ENCODE data around the gene TAC3.

DNA sequence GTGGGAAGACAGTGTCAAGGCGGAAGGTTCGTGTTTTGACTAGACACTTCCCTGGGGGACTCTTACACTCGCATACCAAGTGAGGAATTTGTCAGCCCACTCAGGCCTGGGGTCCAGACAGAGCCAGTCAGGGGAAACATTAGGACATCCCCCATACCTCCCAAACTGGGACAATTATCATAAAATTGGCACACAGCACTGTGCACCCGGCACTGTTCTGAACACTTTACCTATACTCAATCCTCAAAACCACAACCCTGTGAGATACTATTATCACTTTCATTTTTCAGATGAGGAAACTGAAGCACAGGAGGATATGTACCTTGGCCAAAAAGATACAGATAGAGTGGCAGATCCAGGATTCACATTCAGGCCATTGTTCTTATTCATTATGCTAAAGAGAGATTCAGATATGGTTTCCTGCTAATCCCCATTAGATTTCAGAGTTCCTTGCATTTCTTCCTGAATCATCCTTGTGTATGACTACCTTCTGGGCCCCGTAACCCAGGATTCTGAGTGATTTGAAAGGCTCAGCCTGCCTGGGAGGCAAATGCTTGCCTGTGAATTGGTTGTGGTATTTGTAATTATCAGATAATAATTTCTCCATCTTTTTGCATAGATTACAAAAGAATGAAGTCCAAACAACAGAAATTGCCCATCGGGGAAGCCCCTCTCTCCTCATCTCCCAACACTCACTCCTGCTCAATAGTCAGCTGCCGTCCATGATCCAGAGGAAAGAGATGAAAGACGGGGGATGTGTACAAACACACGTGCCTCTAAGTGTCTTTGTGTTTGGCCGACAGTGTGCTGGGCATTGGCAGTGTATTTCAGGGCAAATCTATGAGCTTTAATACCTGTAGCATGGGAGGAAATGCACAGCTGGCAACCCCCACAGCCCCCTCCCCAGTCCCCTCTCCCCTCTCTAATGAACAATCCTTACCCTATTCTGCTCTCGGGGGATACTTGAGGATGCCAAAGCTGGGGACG lies 4.6 kb downstream of the TAC3 start:
- TF ChIP-seq, protein P1, sequence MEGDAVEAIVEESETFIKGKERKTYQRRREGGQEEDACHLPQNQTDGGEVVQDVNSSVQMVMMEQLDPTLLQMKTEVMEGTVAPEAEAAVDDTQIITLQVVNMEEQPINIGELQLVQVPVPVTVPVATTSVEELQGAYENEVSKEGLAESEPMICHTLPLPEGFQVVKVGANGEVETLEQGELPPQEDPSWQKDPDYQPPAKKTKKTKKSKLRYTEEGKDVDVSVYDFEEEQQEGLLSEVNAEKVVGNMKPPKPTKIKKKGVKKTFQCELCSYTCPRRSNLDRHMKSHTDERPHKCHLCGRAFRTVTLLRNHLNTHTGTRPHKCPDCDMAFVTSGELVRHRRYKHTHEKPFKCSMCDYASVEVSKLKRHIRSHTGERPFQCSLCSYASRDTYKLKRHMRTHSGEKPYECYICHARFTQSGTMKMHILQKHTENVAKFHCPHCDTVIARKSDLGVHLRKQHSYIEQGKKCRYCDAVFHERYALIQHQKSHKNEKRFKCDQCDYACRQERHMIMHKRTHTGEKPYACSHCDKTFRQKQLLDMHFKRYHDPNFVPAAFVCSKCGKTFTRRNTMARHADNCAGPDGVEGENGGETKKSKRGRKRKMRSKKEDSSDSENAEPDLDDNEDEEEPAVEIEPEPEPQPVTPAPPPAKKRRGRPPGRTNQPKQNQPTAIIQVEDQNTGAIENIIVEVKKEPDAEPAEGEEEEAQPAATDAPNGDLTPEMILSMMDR (IDR thresholded peaks at IDR 0.05; ENCODE audit: poor library complexity): no peak
- no peak for TF ChIP-seq EZH2 (IDR thresholded peaks at IDR 0.05; ENCODE audit: borderline replicate concordance)

Measured in hepatocyte (in vitro differentiated cells).